Pancreas (tissue), 10 donors: Measurements from ENCODE around the gene DTD2. TPM values are rescaled to one million over a fixed set of nuclear protein-coding genes. Genes with fewer than 3 reads are reported as not detected.

Experiments
- ATAC-seq, 4 donors: fragments of 200-7000 bp; cut with Tn5 transposase; one replicate each; pipeline versions ENCODE4 v1.8.0 to v1.9.1; 2020; ENCODE audit warnings: mild to moderate bottlenecking in 4 of 4, moderate library complexity in 4 of 4
- DNase-seq, 6 donors: peaks; one replicate each; pipeline ENCODE4 v3.0.0-alpha.2; 2020
- FAIRE-seq: peaks from 2 replicates; lab custom pipeline; 2012; peaks lifted over from hg19 to GRCh38; lab: Jason Lieb, UNC
- H3K27ac ChIP-seq, 4 donors: fragments of 200-600 bp; sonication (generic); 1 replicate in 3 of 4; 2 replicates in 1 of 4; pipeline versions ENCODE4 v1.5.0 to v1.8.0; 2020
- H3K27me3 ChIP-seq, 4 donors: fragments of 200-600 bp; one replicate each; pipeline ENCODE4 v1.8.0; 2021
- H3K36me3 ChIP-seq, 3 donors: fragments of 200-600 bp; sonication (generic) in 1 of 3; one replicate each; pipeline versions ENCODE4 v1.5.0 to v1.8.0; 2020 to 2021
- H3K4me1 ChIP-seq, 3 donors: fragments of 200-600 bp; one replicate each; pipeline ENCODE4 v1.8.0; 2021
- H3K4me3 ChIP-seq, 4 donors: fragments of 200-600 bp; sonication (generic) in 2 of 4; one replicate each; pipeline versions ENCODE4 v1.5.0 to v1.8.0; 2020 to 2021
- H3K9me3 ChIP-seq, 4 donors: fragments of 200-600 bp; one replicate each; pipeline ENCODE4 v1.8.0; 2021
- CTCF ChIP-seq, 4 donors: fragments of 200-600 bp; sonication (generic) in 3 of 4; IDR thresholded peaks; one replicate each; pipeline versions ENCODE4 v1.5.0 to v1.8.0; 2021; ENCODE audit warnings: antibody characterized with exemption in 4 of 4
- WGBS, 2 donors: extraction: QIAGEN DNeasy Blood & Tissue Kit; methylation state at CpG; one replicate each; pipeline ENCODE4 v1.1.7; 2013; 5-methylcytosine and 5-hydroxymethylcytosine counted together
- intact Hi-C, 3 donors: fragments of 100-400 bp; cut with DNase I; formaldehyde crosslinking; loops; one replicate each; pipeline versions ENCODE4 v1.11.1 to v1.14.2; 2022
- polyA plus RNA-seq, 2 donors: library from polyadenylated mRNA; stranded (reverse); fragments of 200-250 nt; gene quantifications; one replicate each; pipeline ENCODE4 v1.2.3, GENCODE V29; 2013
- total RNA-seq, 6 donors: library from RNA; stranded (reverse); fragmentation: NEBNext Ultra II Directional in 4 of 6; extraction: Animal tissue kit (Norgen Biotek cat#: 25700) in 4 of 6; gene quantifications; one replicate each; pipeline versions ENCODE4 v1.2.1 to v1.2.4, GENCODE V29; 2021 to 2023
- donor health status: healthy with polysubstance abuse.
- donor health status: DM: no; HTN: no; CAD: no; lungs with moderate emphysema.
- donor health status: DM: no; HTN: no; CAD: no.
- donor health status: control.
- donor health status: control.
- donor health status: Bipolar disorder and iron deficiency.
- donor health status: DM: yes; HTN: yes; CAD: no.
- donor health status: DM: no; HTN: no; CAD: no.
- donor health status: DM: no; HTN: no; CAD: no.
- donor health status: DM: yes; HTN: yes; CAD: no.

DTD2 gene
- total and polyA plus RNA-seq, 8 donors: 4.6 to 11.0 (median 8.3) TPM

- DNase-seq (no peak), ATAC-seq (peak in 1 of 4 donors; percentile 18), FAIRE-seq (no peak)
- Histone ChIP-seq H3K27ac (no peak overlapping the region), H3K36me3 (no peaks in the 10 kb centered on the region), H3K9me3 (no peaks in the 10 kb centered on the region), H3K27me3 (no peaks in the 10 kb centered on the region), H3K4me1 (no peaks in the 10 kb centered on the region), H3K4me3 (no peak overlapping the region)
- no peak for TF ChIP-seq CTCF (IDR thresholded peaks at IDR 0.05)
- intact Hi-C loops: no loop called here
Measured at GRCh38 chr14:31489691-31490090, 32.4 kb upstream of the DTD2 start.

DNA sequence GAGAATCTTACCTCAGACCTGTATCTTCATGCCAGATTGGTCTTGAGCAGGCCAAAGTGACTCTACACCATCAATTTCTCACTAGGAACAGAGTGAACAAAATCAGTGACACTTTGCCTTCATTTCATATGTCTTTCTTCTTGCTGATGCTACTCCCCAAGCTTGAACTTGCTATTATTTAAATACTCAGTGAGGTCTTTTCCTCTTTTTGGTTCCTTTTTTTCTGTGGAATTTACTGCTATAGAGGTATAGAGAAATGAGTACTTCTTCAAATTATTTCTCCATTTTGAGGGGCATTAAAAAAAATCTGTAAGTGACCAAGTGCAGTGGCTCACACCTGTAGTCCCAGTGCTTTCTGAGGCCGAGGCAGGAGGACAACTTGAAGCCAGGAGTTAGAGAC is 30.6 kb upstream of the DTD2 start, which contains the start of gene GPR33:
TSS of gene GPR33 (minus strand) at position 154 of the 400 bp plus-strand sequence. CDS start 4,074 bp downstream, outside the sequence.
- no peaks in the 10 kb centered on the region for H3K9me3 ChIP-seq
- intact Hi-C loops: no loop called here
- H3K27ac ChIP-seq: no peak within 1 kb of the TSS
- 57 to 70% methylated on average over 1 of the region's 1 CpG for WGBS, 2 donors
- DNase-seq (no peak), ATAC-seq (peak in 1 of 4 donors; percentile 29), FAIRE-seq (no peak)
- no peaks in the 10 kb centered on the region for H3K36me3 ChIP-seq
- no peaks in the 10 kb centered on the region for H3K4me1 ChIP-seq
- H3K4me3 ChIP-seq: no peak within 1 kb of the TSS
- TF ChIP-seq CTCF (IDR thresholded peaks at IDR 0.05): no peak
- no peaks in the 10 kb centered on the region for H3K27me3 ChIP-seq

DNA sequence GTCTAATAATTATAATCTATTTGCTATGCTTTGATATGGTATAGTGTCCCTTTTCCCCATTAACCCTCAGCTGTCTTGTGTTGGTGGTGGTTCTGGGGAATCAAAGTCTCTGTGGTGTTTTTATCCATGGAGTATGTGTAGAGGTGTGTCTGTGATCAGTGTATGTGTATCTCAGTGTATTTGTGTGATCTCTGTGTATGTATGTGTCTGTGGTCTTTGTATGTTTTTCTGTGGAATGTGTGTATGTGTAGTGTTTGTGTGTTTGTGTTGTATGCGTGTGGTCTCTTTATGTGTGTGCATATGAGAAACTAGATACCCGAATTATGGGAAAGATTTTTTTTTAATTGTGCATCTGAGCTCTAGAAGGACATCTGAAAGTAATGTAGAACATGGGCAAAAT is 29.5 kb upstream of the DTD2 start:
- intact Hi-C loops: no loop called here

DNA sequence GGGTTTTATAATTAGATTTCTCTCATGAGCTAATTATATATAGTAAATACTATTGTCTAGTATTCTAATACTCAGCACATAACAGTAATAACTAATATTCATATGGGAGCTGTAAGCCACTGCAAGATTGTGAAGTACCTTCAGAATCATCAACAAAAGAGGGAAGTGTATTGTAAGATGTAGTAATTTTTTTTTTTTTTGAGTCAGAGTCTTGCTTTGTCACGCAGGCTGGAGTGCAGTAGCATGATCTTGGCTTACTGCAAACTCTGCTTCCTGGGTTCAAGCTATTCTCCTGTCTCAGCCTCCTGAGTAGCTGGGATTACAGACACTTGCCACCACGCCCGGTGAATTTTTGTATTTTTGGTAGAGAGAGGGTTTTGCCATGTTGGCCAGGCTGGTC is 27.4 kb upstream of the DTD2 start:
- no peaks in the 10 kb centered on the region for H3K9me3 ChIP-seq
- WGBS, 2 donors: 84 to 87% methylated on average over 3 of the region's 3 CpGs
- FAIRE-seq (no peak), DNase-seq (no peak), ATAC-seq (no peak)
- no peaks in the 10 kb centered on the region for H3K4me1 ChIP-seq
- intact Hi-C loops: no loop called here
- no peak overlapping the region for H3K27ac ChIP-seq
- no peaks in the 10 kb centered on the region for H3K27me3 ChIP-seq
- no peak overlapping the region for H3K4me3 ChIP-seq
- no peak for TF ChIP-seq CTCF (IDR thresholded peaks at IDR 0.05)
- no peaks in the 10 kb centered on the region for H3K36me3 ChIP-seq

More for the DNA sequence above, 29.5 kb upstream of the DTD2 start:
- H3K9me3 ChIP-seq: no peaks in the 10 kb centered on the region
- DNase-seq (no peak), ATAC-seq (no peak), FAIRE-seq (no peak)
- no peak for TF ChIP-seq CTCF (IDR thresholded peaks at IDR 0.05)
- no peak overlapping the region for H3K27ac ChIP-seq
- H3K36me3 ChIP-seq: no peaks in the 10 kb centered on the region
- WGBS, 2 donors: 66 to 75% methylated on average over 2 of the region's 2 CpGs
- no peaks in the 10 kb centered on the region for H3K27me3 ChIP-seq
- H3K4me1 ChIP-seq: no peaks in the 10 kb centered on the region
- H3K4me3 ChIP-seq: no peak overlapping the region

GRCh38 chr14:31480156-31480555 is 22.9 kb upstream of the DTD2 start:
- H3K27ac ChIP-seq: no peak overlapping the region
- no peaks in the 10 kb centered on the region for H3K9me3 ChIP-seq
- ATAC-seq (no peak), DNase-seq (no peak), FAIRE-seq (no peak)
- no peak overlapping the region for H3K4me3 ChIP-seq
- 81 to 90% methylated on average over 4 of the region's 4 CpGs for WGBS, 2 donors
- H3K36me3 ChIP-seq: no peaks in the 10 kb centered on the region
- no peak for TF ChIP-seq CTCF (IDR thresholded peaks at IDR 0.05)
- no peaks in the 10 kb centered on the region for H3K4me1 ChIP-seq
- H3K27me3 ChIP-seq: no peaks in the 10 kb centered on the region
- intact Hi-C loops: no loop called here
